Left ventricle myocardium superior (tissue), 1 donor: ENCODE measurements around the gene NUP133. TPM values are rescaled to one million over a fixed set of nuclear protein-coding genes. Genes with fewer than 3 reads are reported as not detected.
A peak's percentile ranks its signal among the peaks of the same experiment; 100 is the strongest.

Experiments
- ATAC-seq: fragments of 200-7000 bp; cut with Tn5 transposase; one replicate; pipeline ENCODE4 v1.9.1; 2020; ENCODE audit warnings: mild to moderate bottlenecking, moderate library complexity
- DNase-seq: peaks from one replicate; pipeline ENCODE4 v3.0.0-alpha.2; 2020
- intact Hi-C: fragments of 100-400 bp; cut with micrococcal nuclease; formaldehyde crosslinking; loops from one replicate; pipeline ENCODE4 v1.11.0; 2022
- long read RNA-seq: library from polyadenylated mRNA; unstranded; transcript quantifications from one replicate; pipeline ENCODE4 v2.0.0, GENCODE V29; 2021
- total RNA-seq: library from RNA; stranded (reverse); fragmentation: NEBNext Ultra II Directional; extraction: Animal tissue kit (Norgen Biotek cat#: 25700); gene quantifications from one replicate; pipeline ENCODE4 v1.2.1, GENCODE V29; 2021
- donor health status: DM: no; HTN: yes; CAD: no; lungs with severe emphysema.

The NUP133 gene
- total RNA-seq, result 30.6 TPM
- long read RNA-seq, full-length matches to known transcripts, result 53 of 66 reads
- long read RNA-seq, partial matches to known transcripts, result 7 of 66 reads
- long read RNA-seq, other reads (novel, unspliced or antisense), result 6 of 66 reads

GRCh38 chr1:229507951-229508822 is at the start of gene NUP133:
Gene NUP133, minus strand, starts transcription at chr1:229508341. Its CDS starts 92 bp downstream, at chr1:229508249.
- intact Hi-C loops, result no loop called here
- ATAC-seq, result peak; percentile 99

GRCh38 chr1:229557200-229557850 is 49.2 kb upstream of the NUP133 start:
- DNase-seq (no peak), ATAC-seq (no peak)
- intact Hi-C loops, result loop anchor here (10.0 kb wide), 1 partner anchor 67 kb away; the partner anchor contains the start of genes TAF5L and URB2

More at GRCh38 chr1:229507951-229508822, at the start of gene NUP133:
- peak; percentile 100 for DNase-seq

GRCh38 chr1:229554886-229555621 is 46.9 kb upstream of the NUP133 start:
- DNase-seq, result no peak
- intact Hi-C loops, result loop anchor here (10.0 kb wide), 1 partner anchor 70 kb away; the partner anchor contains the start of genes TAF5L and URB2
- no peak for ATAC-seq

DNA sequence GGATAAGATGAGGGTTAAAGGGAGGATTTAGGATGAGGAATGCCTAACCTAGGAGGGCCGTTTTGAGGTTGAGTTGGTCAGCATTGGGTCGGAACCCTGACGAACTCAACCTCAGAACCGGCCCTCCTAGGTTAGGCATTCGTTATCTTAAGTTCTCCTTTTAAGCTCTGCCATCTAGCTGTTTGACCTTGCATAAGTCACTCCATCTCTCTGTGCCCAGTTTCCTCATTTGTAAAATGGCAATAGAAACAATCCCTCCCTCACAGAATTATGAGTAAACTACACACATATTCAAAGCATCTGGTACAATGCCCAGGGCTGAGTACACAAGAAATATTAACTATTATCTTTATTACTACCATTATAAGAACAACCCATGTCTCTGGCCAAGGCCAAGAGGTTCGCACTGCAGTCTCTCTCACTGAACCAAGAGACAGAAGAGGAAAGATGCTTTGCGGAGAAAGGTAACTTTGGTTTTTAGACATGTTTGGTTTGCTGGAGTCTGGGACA is 45.5 kb upstream of the NUP133 start:
- intact Hi-C loops, result loop anchor here (10.0 kb wide), 1 partner anchor 71 kb away; the partner anchor contains the start of genes TAF5L and URB2

DNA sequence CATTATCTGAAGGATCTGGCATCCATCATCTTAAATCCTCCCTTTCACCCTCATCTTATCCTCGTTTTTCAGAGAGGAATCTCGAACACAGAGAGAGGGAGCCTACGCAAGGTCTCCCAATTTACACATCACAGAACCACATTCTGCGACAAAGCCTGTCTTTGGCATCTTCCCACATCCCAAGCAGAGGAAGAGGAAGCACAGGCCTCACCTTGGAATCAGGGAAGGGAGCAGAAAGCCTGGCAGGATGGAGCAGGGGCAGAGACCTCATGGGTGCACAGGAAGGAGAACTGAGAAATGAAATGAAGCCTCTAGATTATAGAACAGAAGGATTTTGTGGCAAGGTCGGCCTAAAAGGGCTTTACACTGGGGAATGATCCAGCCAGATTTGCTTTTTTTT is 44.6 kb upstream of the NUP133 start:
- no peak for DNase-seq
- no peak for ATAC-seq
- intact Hi-C loops, result loop anchor here (10.0 kb wide), 1 partner anchor 72 kb away; the partner anchor contains the start of genes TAF5L and URB2

More for the DNA sequence above, 45.5 kb upstream of the NUP133 start:
- ATAC-seq (no peak), DNase-seq (no peak)

- intact Hi-C loops, result loop anchor here (10.0 kb wide), 1 partner anchor 74 kb away; the partner anchor contains the start of genes TAF5L and URB2
- ATAC-seq (no peak), DNase-seq (no peak)
Measured at GRCh38 chr1:229550812-229551567, 42.8 kb upstream of the NUP133 start.

- intact Hi-C loops, result no loop called here
- DNase-seq, result no peak
- ATAC-seq, result no peak
Measured at GRCh38 chr1:229547542-229547941, 39.4 kb upstream of the NUP133 start.

DNA sequence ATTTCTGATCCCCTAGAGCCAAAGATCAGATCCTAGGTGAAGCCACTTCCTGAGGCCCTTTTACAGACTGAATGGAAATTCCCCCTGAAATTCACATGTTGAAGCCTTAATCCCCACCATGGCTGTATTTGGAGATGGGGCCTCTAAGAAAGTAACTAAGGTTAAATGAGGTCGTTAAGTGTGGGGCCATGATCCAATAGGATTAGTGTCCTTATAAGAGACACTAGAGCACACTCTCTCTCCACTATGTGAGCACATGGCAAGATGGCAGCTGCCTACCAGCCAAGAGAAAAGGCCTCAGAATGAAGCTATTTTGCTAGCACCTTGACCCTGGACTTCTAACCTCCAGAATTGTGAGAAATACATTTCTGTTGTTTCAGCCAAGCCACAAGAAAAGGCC is 36.4 kb upstream of the NUP133 start:
- intact Hi-C loops, result no loop called here
- DNase-seq, result no peak
- ATAC-seq, result no peak

GRCh38 chr1:229539863-229540506 is 31.8 kb upstream of the NUP133 start:
- intact Hi-C loops, result no loop called here
- ATAC-seq, result no peak
- no peak for DNase-seq

DNA sequence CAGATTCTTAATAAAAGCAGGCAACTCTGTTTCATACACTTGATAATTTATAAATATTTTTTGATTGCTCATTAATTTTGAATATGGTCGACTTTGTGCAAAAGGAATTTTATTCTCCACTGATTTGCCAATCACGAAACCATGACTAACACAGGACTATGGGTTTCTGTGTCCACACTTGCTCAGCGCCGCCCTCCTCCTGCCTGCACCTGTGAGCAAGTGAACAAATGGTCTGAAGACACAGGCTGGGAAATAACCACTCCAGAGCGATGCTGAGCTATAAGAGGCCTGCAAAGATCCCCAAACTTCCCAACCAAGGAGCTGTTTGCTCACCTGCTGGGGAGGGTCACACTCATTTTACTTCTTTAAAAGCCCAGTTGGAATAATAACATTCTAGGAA is 30.8 kb upstream of the NUP133 start:
- intact Hi-C loops, result no loop called here
- DNase-seq (no peak), ATAC-seq (no peak)

DNA sequence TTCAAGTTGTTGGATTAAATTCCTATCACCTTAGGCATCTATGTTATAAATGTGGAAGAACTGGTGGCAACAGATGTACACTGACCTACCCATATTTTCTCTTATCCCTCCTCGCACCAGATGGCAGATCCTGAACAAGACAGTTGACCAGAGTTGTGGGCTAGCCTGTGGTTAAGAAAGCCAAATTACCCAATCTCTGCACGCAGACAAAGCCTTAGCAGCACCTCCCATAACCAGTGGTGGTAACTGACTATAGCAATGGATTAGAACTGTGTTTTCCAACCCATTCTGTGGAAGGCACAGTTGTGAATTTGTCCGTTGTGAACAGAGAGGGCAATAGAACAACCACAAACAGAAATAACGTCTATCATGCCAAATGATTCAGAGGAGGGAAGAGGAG is 29.8 kb upstream of the NUP133 start:
- intact Hi-C loops, result no loop called here
- DNase-seq (no peak), ATAC-seq (no peak)

GRCh38 chr1:229536982-229537381 is 28.8 kb upstream of the NUP133 start:
- ATAC-seq (no peak), DNase-seq (no peak)
- intact Hi-C loops, result no loop called here

- DNase-seq (no peak), ATAC-seq (no peak)
- intact Hi-C loops, result no loop called here
Measured at GRCh38 chr1:229535230-229535629, 27.1 kb upstream of the NUP133 start.

- DNase-seq (no peak), ATAC-seq (no peak)
- intact Hi-C loops, result no loop called here
Measured at GRCh38 chr1:229531326-229531725, 23.2 kb upstream of the NUP133 start.

DNA sequence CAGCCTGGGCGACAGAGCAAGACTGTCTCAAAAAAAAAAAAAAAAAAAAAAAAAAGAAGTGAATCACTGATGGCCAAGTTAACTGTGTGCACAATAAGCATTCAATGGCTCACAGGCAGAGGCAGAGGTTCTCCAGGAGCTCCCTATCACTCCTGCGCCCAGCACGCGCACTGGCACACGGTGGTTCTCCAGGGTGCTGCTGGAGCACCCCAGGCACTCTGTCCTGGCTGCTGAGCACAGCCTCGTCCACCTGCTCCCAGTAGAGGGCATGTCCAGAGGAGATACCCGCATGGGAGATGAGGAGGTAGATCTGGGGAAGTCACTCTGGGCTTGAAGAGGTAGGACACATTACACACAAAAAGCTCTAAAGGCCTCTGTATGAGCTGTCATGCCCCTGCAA is 21.5 kb upstream of the NUP133 start:
- intact Hi-C loops, result no loop called here
- ATAC-seq (no peak), DNase-seq (no peak)

GRCh38 chr1:229526695-229527094 is 18.6 kb upstream of the NUP133 start:
- intact Hi-C loops, result no loop called here
- no peak for ATAC-seq
- DNase-seq, result no peak

GRCh38 chr1:229523052-229523451 is 14.9 kb upstream of the NUP133 start:
- intact Hi-C loops, result no loop called here
- ATAC-seq (no peak), DNase-seq (no peak)
